OCI-LY3 (cell line): ENCODE data around the gene SLC10A4.

Experiments
- CTCF ChIP-seq: fragments of 200-600, 300-600 bp; sonication (generic); IDR thresholded peaks from 2 replicates; pipeline ENCODE4 v1.5.1; 2014; ENCODE audit warnings: antibody characterized with exemption, low read length, low read depth
- EZH2phosphoT487 ChIP-seq: fragments of 200-600 bp; shearing (Covaris generic); IDR thresholded peaks from 2 replicates; pipeline ENCODE4 v1.6.1; 2018; ENCODE audit warnings: antibody characterized with exemption, mixed run types, low read depth

- no peak for TF ChIP-seq CTCF
- no peak for TF ChIP-seq EZH2phosphoT487
Observed at GRCh38 chr4:48490012-48490679, 7.0 kb downstream of the SLC10A4 start, which contains the start of gene ZAR1.
